ENCODE measurements around the gene DDX21. TPM values are rescaled to one million over a fixed set of nuclear protein-coding genes. Genes with fewer than 3 reads are reported as not detected.
A peak's percentile ranks its signal among the peaks of the same experiment; 100 is the strongest.
"Not testable (repeated sequence)": the region's sequence is repeated elsewhere in the genome, so short reads cannot be mapped to it uniquely, and the experiment has no call there.

DDX21 gene
- total RNA-seq, result 10 to 100 TPM; 16.8 to 85.2 (median 19.8) TPM
- polyA plus RNA-seq, result 10 to 100 TPM; 14.3 to 28.7 (median 22.7) TPM
- long read RNA-seq, donor 1, full-length matches to known transcripts, result 2 of 14 reads
- long read RNA-seq, donor 1, partial matches to known transcripts, result 12 of 14 reads
- long read RNA-seq, donor 1, other reads (novel, unspliced or antisense), result 0 of 14 reads
- long read RNA-seq, donor 2, full-length matches to known transcripts, result 8 of 8 reads
- long read RNA-seq, donor 2, partial matches to known transcripts, result 0 of 8 reads
- long read RNA-seq, donor 2, other reads (novel, unspliced or antisense), result 0 of 8 reads
- long read RNA-seq, donor 3, full-length matches to known transcripts, result 1 of 22 reads
- long read RNA-seq, donor 3, partial matches to known transcripts, result 21 of 22 reads
- long read RNA-seq, donor 3, other reads (novel, unspliced or antisense), result 0 of 22 reads
- long read RNA-seq, donor 4, result 0 reads
- long read RNA-seq, donor 5, full-length matches to known transcripts, result 4 of 32 reads
- long read RNA-seq, donor 5, partial matches to known transcripts, result 28 of 32 reads
- long read RNA-seq, donor 5, other reads (novel, unspliced or antisense), result 0 of 32 reads
- long read RNA-seq, donor 6, full-length matches to known transcripts, result 9 of 40 reads
- long read RNA-seq, donor 6, partial matches to known transcripts, result 31 of 40 reads
- long read RNA-seq, donor 6, other reads (novel, unspliced or antisense), result 0 of 40 reads
- long read RNA-seq, donor 7, full-length matches to known transcripts, result 3 of 26 reads
- long read RNA-seq, donor 7, partial matches to known transcripts, result 23 of 26 reads
- long read RNA-seq, donor 7, other reads (novel, unspliced or antisense), result 0 of 26 reads
- long read RNA-seq, donor 8, full-length matches to known transcripts, result 3 of 41 reads
- long read RNA-seq, donor 8, partial matches to known transcripts, result 38 of 41 reads
- long read RNA-seq, donor 8, other reads (novel, unspliced or antisense), result 0 of 41 reads
- long read RNA-seq, donor 9, full-length matches to known transcripts, result 1 of 77 reads
- long read RNA-seq, donor 9, partial matches to known transcripts, result 76 of 77 reads
- long read RNA-seq, donor 9, other reads (novel, unspliced or antisense), result 0 of 77 reads
- long read RNA-seq, donor 10, full-length matches to known transcripts, result 1 of 1 reads
- long read RNA-seq, donor 10, partial matches to known transcripts, result 0 of 1 reads
- long read RNA-seq, donor 10, other reads (novel, unspliced or antisense), result 0 of 1 reads

- Histone ChIP-seq H3K36me3 (peaks cover 7 to 33% (median 26%) of the 10 kb centered on the region in 4 donors), H3K4me3 (peak within 1 kb of the TSS; percentile 92 to 97 (median 94)), H3K27ac (peak within 1 kb of the TSS; percentile 84 to 98 (median 96)), H3K9me3 (no peaks in the 10 kb centered on the region), H3K27me3 (no peaks in the 10 kb centered on the region), H3K4me1 (peaks cover 21 to 52% (median 39%) of the 10 kb centered on the region in 4 donors)
- TF ChIP-seq EP300 (IDR thresholded peaks at IDR 0.05) (no peak), POLR2A (IDR thresholded peaks at IDR 0.05) (peak in 1 of 4 donors; percentile 64), POLR2AphosphoS5 (IDR thresholded peaks at IDR 0.05) (peak; percentile 73 to 97 (median 91))
- TF ChIP-seq, protein P1, sequence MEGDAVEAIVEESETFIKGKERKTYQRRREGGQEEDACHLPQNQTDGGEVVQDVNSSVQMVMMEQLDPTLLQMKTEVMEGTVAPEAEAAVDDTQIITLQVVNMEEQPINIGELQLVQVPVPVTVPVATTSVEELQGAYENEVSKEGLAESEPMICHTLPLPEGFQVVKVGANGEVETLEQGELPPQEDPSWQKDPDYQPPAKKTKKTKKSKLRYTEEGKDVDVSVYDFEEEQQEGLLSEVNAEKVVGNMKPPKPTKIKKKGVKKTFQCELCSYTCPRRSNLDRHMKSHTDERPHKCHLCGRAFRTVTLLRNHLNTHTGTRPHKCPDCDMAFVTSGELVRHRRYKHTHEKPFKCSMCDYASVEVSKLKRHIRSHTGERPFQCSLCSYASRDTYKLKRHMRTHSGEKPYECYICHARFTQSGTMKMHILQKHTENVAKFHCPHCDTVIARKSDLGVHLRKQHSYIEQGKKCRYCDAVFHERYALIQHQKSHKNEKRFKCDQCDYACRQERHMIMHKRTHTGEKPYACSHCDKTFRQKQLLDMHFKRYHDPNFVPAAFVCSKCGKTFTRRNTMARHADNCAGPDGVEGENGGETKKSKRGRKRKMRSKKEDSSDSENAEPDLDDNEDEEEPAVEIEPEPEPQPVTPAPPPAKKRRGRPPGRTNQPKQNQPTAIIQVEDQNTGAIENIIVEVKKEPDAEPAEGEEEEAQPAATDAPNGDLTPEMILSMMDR (IDR thresholded peaks at IDR 0.05), result peak in 5 of 7 experiments; percentile 34 to 64 (median 46)
- 0 to 2% (median 1%) methylated on average over 36 to 53 of the region's 53 CpGs for WGBS, 5 donors
- intact Hi-C loops (cut with DNase I; ENCODE audit: low total_unique reads), result no loop called here
- peak; percentile 90 to 97 for DNase-seq
Observed at GRCh38 chr10:68955832-68956532, at the start of gene DDX21. Gene DDX21, plus strand, starts transcription at chr10:68956170. Its CDS starts 56 bp downstream, at chr10:68956226.

DNA sequence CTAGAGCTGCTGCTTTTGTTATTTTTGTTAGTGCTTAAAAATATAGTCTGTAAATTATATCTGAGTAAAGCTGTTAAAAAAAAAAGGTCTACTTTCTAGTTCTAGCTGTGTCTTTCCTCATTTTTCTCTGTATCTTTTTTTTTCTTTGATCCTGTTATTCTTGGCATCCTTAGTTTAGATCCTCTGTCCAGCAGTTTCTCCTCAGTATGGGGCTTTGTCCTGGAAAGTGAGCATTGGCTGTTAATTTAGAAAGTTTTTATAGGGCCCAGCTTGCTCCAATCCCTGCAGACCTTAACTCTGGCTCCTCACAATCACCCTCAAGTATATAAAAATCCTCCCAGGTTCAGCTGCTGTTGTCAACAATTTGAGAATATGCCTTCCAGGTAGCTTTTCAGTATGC is 31.4 kb upstream of the DDX21 start:
- Histone ChIP-seq H3K4me1 (peaks cover 0 to 7% (median 3%) of the 10 kb centered on the region in 4 donors), H3K4me3 (no peak overlapping the region), H3K27ac (no peak overlapping the region), H3K9me3 (no peaks in the 10 kb centered on the region), H3K36me3 (peaks cover 0 to 75% (median 62%) of the 10 kb centered on the region in 4 donors), H3K27me3 (no peaks in the 10 kb centered on the region)
- intact Hi-C loops (cut with DNase I; ENCODE audit: low total_unique reads), result no loop called here
- TF ChIP-seq EP300 (IDR thresholded peaks at IDR 0.05), result no peak
- TF ChIP-seq POLR2A (IDR thresholded peaks at IDR 0.05), result no peak
- no peak for TF ChIP-seq POLR2AphosphoS5 (IDR thresholded peaks at IDR 0.05)
- TF ChIP-seq, protein P1 (IDR thresholded peaks at IDR 0.05), result no peak
- DNase-seq, result no peak

DNA sequence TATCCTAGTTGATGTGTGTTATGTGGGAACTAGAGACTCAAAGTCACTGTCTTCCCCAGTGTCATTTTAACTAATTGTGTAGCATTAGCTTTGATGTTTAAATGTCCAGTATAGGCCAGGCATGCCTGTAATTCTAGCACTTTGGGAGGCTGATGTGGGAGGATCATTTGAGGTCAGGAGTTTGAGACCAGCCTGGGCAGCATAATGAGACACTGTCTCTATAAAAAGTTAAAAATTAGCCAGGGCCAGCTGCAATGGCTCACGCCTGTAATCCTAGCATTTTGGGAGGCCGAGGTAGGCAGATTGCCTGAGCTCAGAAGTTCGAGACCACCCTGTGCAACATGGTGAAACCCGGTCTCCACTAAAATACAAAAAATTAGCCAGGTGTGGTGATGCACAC is 30.5 kb upstream of the DDX21 start:
- Histone ChIP-seq H3K27me3 (no peaks in the 10 kb centered on the region), H3K27ac (no peak overlapping the region), H3K4me3 (no peak overlapping the region), H3K4me1 (peaks cover 0 to 7% (median 3%) of the 10 kb centered on the region in 4 donors), H3K9me3 (no peaks in the 10 kb centered on the region), H3K36me3 (peaks cover 0 to 75% (median 62%) of the 10 kb centered on the region in 4 donors)
- no peak for DNase-seq
- intact Hi-C loops (cut with DNase I; ENCODE audit: low total_unique reads), result no loop called here
- no peak for TF ChIP-seq POLR2A (IDR thresholded peaks at IDR 0.05)
- TF ChIP-seq, protein P1 (IDR thresholded peaks at IDR 0.05), result no peak
- TF ChIP-seq POLR2AphosphoS5 (IDR thresholded peaks at IDR 0.05), result no peak
- TF ChIP-seq EP300 (IDR thresholded peaks at IDR 0.05), result no peak
- WGBS, 5 donors, result 92 to 98% (median 94%) methylated on average over 4 of the region's 4 CpGs

- 91 to 98% (median 96%) methylated on average over 2 of the region's 2 CpGs for WGBS, 5 donors
- H3K4me3 ChIP-seq; H3K27me3 ChIP-seq; H3K27ac ChIP-seq; H3K4me1 ChIP-seq; intact Hi-C loops (cut with DNase I; ENCODE audit: low total_unique reads); DNase-seq; H3K9me3 ChIP-seq: not testable (repeated sequence)
- peaks cover 3 to 77% (median 66%) of the 10 kb centered on the region in 4 donors for H3K36me3 ChIP-seq
Observed at GRCh38 chr10:68929157-68929556, 26.8 kb upstream of the DDX21 start.

- DNase-seq; H3K4me3 ChIP-seq; H3K4me1 ChIP-seq; H3K27me3 ChIP-seq; H3K9me3 ChIP-seq; H3K27ac ChIP-seq; intact Hi-C loops (cut with DNase I; ENCODE audit: low total_unique reads): not testable (repeated sequence)
- WGBS, 5 donors, result 96 to 99% (median 98%) methylated on average over 8 of the region's 8 CpGs
- H3K36me3 ChIP-seq, result peaks cover 3 to 84% (median 73%) of the 10 kb centered on the region in 4 donors
Observed at GRCh38 chr10:68929888-68930287, 26.1 kb upstream of the DDX21 start.

GRCh38 chr10:68932860-68933259 is 23.1 kb upstream of the DDX21 start:
- H3K27ac ChIP-seq; H3K4me1 ChIP-seq; H3K9me3 ChIP-seq; intact Hi-C loops (cut with DNase I; ENCODE audit: low total_unique reads); DNase-seq; H3K4me3 ChIP-seq; H3K27me3 ChIP-seq: not testable (repeated sequence)
- WGBS, 5 donors, result 80 to 97% (median 94%) methylated on average over 3 of the region's 3 CpGs
- H3K36me3 ChIP-seq, result peaks cover 6 to 92% (median 89%) of the 10 kb centered on the region in 4 donors

Data from stomach (tissue), 19 donors.